ENCODE data around the gene KDM4B.
"Not testable (repeated sequence)": the region's sequence is repeated elsewhere in the genome, so short reads cannot be mapped to it uniquely, and the experiment has no call there.

Gene KDM4B

GRCh38 chr19:5012688-5013457, 44.0 kb downstream of the KDM4B start:
- DNase-seq (ENCODE audit: low read depth) = no peak

- no peak for DNase-seq (ENCODE audit: low read depth)
Measured at GRCh38 chr19:5013761-5014160, 44.8 kb downstream of the KDM4B start.

- no peak for DNase-seq (ENCODE audit: low read depth)
Measured at GRCh38 chr19:5014941-5015340, 46.0 kb downstream of the KDM4B start.

- no peak for DNase-seq (ENCODE audit: low read depth)
Measured at GRCh38 chr19:5016268-5016667, 47.4 kb downstream of the KDM4B start.

GRCh38 chr19:5016781-5017180, 47.9 kb downstream of the KDM4B start:
- no peak for DNase-seq (ENCODE audit: low read depth)

- no peak for DNase-seq (ENCODE audit: low read depth)
Measured at GRCh38 chr19:5017235-5017634, 48.3 kb downstream of the KDM4B start.

- no peak for DNase-seq (ENCODE audit: low read depth)
Measured at GRCh38 chr19:5018224-5019015, 49.5 kb downstream of the KDM4B start.

- DNase-seq (ENCODE audit: low read depth) = no peak
Measured at GRCh38 chr19:5020368-5020767, 51.5 kb downstream of the KDM4B start.

- no peak for DNase-seq (ENCODE audit: low read depth)
Measured at GRCh38 chr19:5021046-5021445, 52.1 kb downstream of the KDM4B start.

GRCh38 chr19:5022066-5022860, 53.4 kb downstream of the KDM4B start:
- DNase-seq (ENCODE audit: low read depth) = no peak

GRCh38 chr19:5023128-5023571, 54.2 kb downstream of the KDM4B start:
- no peak for DNase-seq (ENCODE audit: low read depth)

GRCh38 chr19:5024282-5024681, 55.4 kb downstream of the KDM4B start:
- DNase-seq (ENCODE audit: low read depth) = no peak

GRCh38 chr19:5025027-5025426, 56.1 kb downstream of the KDM4B start:
- no peak for DNase-seq (ENCODE audit: low read depth)

GRCh38 chr19:5026706-5027273, 57.9 kb downstream of the KDM4B start:
- no peak for DNase-seq (ENCODE audit: low read depth)

- DNase-seq (ENCODE audit: low read depth) = no peak
Measured at GRCh38 chr19:5028229-5028886, 59.4 kb downstream of the KDM4B start.

GRCh38 chr19:5029596-5029995, 60.7 kb downstream of the KDM4B start:
- DNase-seq (ENCODE audit: low read depth) = not testable (repeated sequence)

- no peak for DNase-seq (ENCODE audit: low read depth)
Measured at GRCh38 chr19:5030136-5030820, 61.4 kb downstream of the KDM4B start.

GRCh38 chr19:5030822-5031221, 61.9 kb downstream of the KDM4B start:
- DNase-seq (ENCODE audit: low read depth) = no peak

GRCh38 chr19:5031231-5032100, 62.6 kb downstream of the KDM4B start:
- DNase-seq (ENCODE audit: low read depth) = no peak
